ENCODE results near the gene GPR153. TPM values are rescaled to one million over a fixed set of nuclear protein-coding genes. Genes with fewer than 3 reads are reported as not detected.

The GPR153 gene
- polyA plus RNA-seq, 1 of the 3 experiments (the other 2 are of a cell fraction) = 6.6 TPM

DNA sequence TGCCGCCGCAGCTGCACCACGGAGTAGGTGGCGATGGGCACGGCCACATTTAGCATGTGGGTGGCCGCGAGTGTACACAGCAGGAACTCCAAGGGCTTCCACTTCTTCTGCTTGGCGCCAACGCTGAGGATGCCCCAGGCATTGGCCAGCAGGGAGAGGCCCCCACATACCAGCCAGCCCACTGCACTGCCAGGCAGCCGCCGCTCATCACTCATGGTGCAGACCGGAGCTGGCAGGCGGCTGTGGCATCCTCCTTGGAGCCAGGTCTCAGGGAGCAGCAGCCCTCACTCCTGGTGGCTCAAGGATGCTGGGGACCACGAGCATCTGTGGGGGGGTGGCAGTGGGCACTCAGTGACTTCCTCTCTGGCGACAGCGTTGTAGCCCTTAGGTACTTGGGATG lies 6.2 kb downstream of the GPR153 start:
- Histone ChIP-seq H3F3A (replicated peaks; ENCODE audit: insufficient read depth) (no peaks in the 10 kb centered on the region), H4K20me1 (ENCODE audit: insufficient read depth) (no peaks in the 10 kb centered on the region), H3K9me2 (no peaks in the 10 kb centered on the region), H3K4me1 (ENCODE audit: control insufficient read depth in 1 of 2, insufficient read depth in 2 of 2, low read depth in 1 of 2, low read length in 1 of 2) (peaks cover 0 to 3% of the 10 kb centered on the region in 2 experiments; a peak in 1 of 4 replicates), H3K9me3 (no peaks in the 10 kb centered on the region), H3K27me3 (ENCODE audit: insufficient read depth) (no peaks in the 10 kb centered on the region), H2AFZ (ENCODE audit: low read depth) (no peak overlapping the region), H3K4me3 (ENCODE audit: low read depth in 2 of 2, low read length in 1 of 2) (no peak overlapping the region), H3K27ac (ENCODE audit: low read depth in 2 of 2, low read length in 1 of 2) (no peak overlapping the region), H3K9ac (no peak overlapping the region), H3K36me3 (replicated peaks in 1 of 2; ENCODE audit: control insufficient read depth in 1 of 2, insufficient read depth in 2 of 2, low read length in 1 of 2) (no peaks in the 10 kb centered on the region), H3K79me2 (ENCODE audit: insufficient read depth) (no peaks in the 10 kb centered on the region), H3K4me2 (no peak overlapping the region)
- no peak for DNase-seq
- 89% methylated on average over 5 of the region's 16 CpGs for WGBS (ENCODE audit: low lambda C conversion rate)
- ChIA-PET CTCF (interaction anchor here (5.8 kb wide), 1 partner anchor 8 kb away, joined by 68 read pairs; no protein-coding TSS in a partner anchor), POLR2A (no interaction called here)
- TF ChIP-seq POLR2AphosphoS5 (IDR thresholded peaks at IDR 0.05; ENCODE audit: low read depth, low read length) (no peak), FOXM1 (IDR thresholded peaks at IDR 0.05; ENCODE audit: low read depth) (no peak), GATA2 (CRISPR knock-in tag; IDR thresholded peaks at IDR 0.05) (no peak), FOSL2 (IDR thresholded peaks at IDR 0.05; ENCODE audit: borderline replicate concordance, low read depth) (no peak), RXRA (IDR thresholded peaks at IDR 0.05; ENCODE audit: borderline replicate concordance, low read depth) (no peak), TCF12 (IDR thresholded peaks at IDR 0.05) (no peak), TEAD4 (IDR thresholded peaks at IDR 0.05; ENCODE audit: borderline replicate concordance, insufficient read depth) (no peak), RCOR1 (IDR thresholded peaks at IDR 0.05; ENCODE audit: low read length) (no peak)
- TF ChIP-seq, protein P1, sequence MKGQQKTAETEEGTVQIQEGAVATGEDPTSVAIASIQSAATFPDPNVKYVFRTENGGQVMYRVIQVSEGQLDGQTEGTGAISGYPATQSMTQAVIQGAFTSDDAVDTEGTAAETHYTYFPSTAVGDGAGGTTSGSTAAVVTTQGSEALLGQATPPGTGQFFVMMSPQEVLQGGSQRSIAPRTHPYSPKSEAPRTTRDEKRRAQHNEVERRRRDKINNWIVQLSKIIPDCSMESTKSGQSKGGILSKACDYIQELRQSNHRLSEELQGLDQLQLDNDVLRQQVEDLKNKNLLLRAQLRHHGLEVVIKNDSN (IDR thresholded peaks at IDR 0.05; ENCODE audit: borderline replicate concordance, low read depth) = no peak
- TF ChIP-seq, protein P2, sequence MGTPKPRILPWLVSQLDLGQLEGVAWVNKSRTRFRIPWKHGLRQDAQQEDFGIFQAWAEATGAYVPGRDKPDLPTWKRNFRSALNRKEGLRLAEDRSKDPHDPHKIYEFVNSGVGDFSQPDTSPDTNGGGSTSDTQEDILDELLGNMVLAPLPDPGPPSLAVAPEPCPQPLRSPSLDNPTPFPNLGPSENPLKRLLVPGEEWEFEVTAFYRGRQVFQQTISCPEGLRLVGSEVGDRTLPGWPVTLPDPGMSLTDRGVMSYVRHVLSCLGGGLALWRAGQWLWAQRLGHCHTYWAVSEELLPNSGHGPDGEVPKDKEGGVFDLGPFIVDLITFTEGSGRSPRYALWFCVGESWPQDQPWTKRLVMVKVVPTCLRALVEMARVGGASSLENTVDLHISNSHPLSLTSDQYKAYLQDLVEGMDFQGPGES (IDR thresholded peaks at IDR 0.05; ENCODE audit: low read depth, low read length) = no peak

GRCh38 chr1:6253380-6253779 lies 7.5 kb downstream of the GPR153 start:
- Histone ChIP-seq H3K79me2 (ENCODE audit: insufficient read depth) (no peaks in the 10 kb centered on the region), H3F3A (replicated peaks; ENCODE audit: insufficient read depth) (no peaks in the 10 kb centered on the region), H3K4me1 (ENCODE audit: control insufficient read depth in 1 of 2, insufficient read depth in 2 of 2, low read depth in 1 of 2, low read length in 1 of 2) (no peaks in the 10 kb centered on the region; a peak in 1 of 4 replicates), H3K9ac (no peak overlapping the region), H3K9me3 (no peaks in the 10 kb centered on the region), H3K36me3 (replicated peaks in 1 of 2; ENCODE audit: control insufficient read depth in 1 of 2, insufficient read depth in 2 of 2, low read length in 1 of 2) (no peaks in the 10 kb centered on the region), H4K20me1 (ENCODE audit: insufficient read depth) (no peaks in the 10 kb centered on the region), H3K4me2 (no peak overlapping the region), H3K4me3 (ENCODE audit: low read depth in 2 of 2, low read length in 1 of 2) (no peak overlapping the region), H3K27me3 (ENCODE audit: insufficient read depth) (no peaks in the 10 kb centered on the region), H3K27ac (ENCODE audit: low read depth in 2 of 2, low read length in 1 of 2) (no peak overlapping the region), H2AFZ (ENCODE audit: low read depth) (no peak overlapping the region), H3K9me2 (no peaks in the 10 kb centered on the region)
- TF ChIP-seq NRF1 (IDR thresholded peaks at IDR 0.05; ENCODE audit: low read depth, low read length) = no peak
- no peak for TF ChIP-seq EZH2phosphoT487 (IDR thresholded peaks at IDR 0.05; ENCODE audit: borderline replicate concordance, low read depth)
- TF ChIP-seq ELF1 (IDR thresholded peaks at IDR 0.05) = no peak
- no peak for TF ChIP-seq FOXM1 (IDR thresholded peaks at IDR 0.05; ENCODE audit: low read depth)
- TF ChIP-seq SMC3 (IDR thresholded peaks at IDR 0.05; ENCODE audit: low read depth, low read length) = no peak
- TF ChIP-seq RCOR1 (IDR thresholded peaks at IDR 0.05; ENCODE audit: low read length) = no peak
- TF ChIP-seq FOXJ3 (CRISPR knock-in tag; IDR thresholded peaks at IDR 0.05) = no peak
- no peak for TF ChIP-seq RXRA (IDR thresholded peaks at IDR 0.05; ENCODE audit: borderline replicate concordance, low read depth)
- TF ChIP-seq MEF2A (IDR thresholded peaks at IDR 0.05; ENCODE audit: borderline replicate concordance, low read depth) = no peak
- no peak for TF ChIP-seq EP300 (IDR thresholded peaks at IDR 0.05; ENCODE audit: borderline replicate concordance in 1 of 2, low read depth in 1 of 2, low read length in 1 of 2)
- TF ChIP-seq, protein P3, sequence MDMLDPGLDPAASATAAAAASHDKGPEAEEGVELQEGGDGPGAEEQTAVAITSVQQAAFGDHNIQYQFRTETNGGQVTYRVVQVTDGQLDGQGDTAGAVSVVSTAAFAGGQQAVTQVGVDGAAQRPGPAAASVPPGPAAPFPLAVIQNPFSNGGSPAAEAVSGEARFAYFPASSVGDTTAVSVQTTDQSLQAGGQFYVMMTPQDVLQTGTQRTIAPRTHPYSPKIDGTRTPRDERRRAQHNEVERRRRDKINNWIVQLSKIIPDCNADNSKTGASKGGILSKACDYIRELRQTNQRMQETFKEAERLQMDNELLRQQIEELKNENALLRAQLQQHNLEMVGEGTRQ (IDR thresholded peaks at IDR 0.05; ENCODE audit: borderline replicate concordance, low read depth, low read length) = no peak
- TF ChIP-seq CHD2 (IDR thresholded peaks at IDR 0.05; ENCODE audit: low read length, partially characterized antibody) = no peak
- no peak for TF ChIP-seq GABPA (IDR thresholded peaks at IDR 0.05; ENCODE audit: low read depth)
- no peak for TF ChIP-seq MXI1 (IDR thresholded peaks at IDR 0.05; ENCODE audit: low read depth, low read length)
- no peak for TF ChIP-seq JUND (IDR thresholded peaks at IDR 0.05)
- TF ChIP-seq TAF1 (IDR thresholded peaks at IDR 0.05; ENCODE audit: borderline replicate concordance, low read depth, low read length) = no peak
- TF ChIP-seq PBX3 (IDR thresholded peaks at IDR 0.05) = no peak
- POLR2A ChIA-PET = no interaction called here
- no peak for DNase-seq
- 90% methylated on average over 5 of the region's 9 CpGs for WGBS (ENCODE audit: low lambda C conversion rate)
- CTCF ChIA-PET = interaction anchor here (9.5 kb wide), 1 partner anchor 84 kb away, joined by 318 read pairs; no protein-coding TSS in a partner anchor

All from SK-N-SH (cell line).